C4-2B (cell line): ENCODE measurements around the gene CALCOCO1.

ENCODE experiments used
- H3K27ac ChIP-seq: fragments of 450-650 bp; 2 replicates; pipeline ENCODE4 v1.5.1; 2017
- ZFX ChIP-seq: fragments of 450-650 bp; IDR thresholded peaks from 2 replicates; pipeline ENCODE4 v1.6.1; 2017
- TF ChIP-seq, protein P1 (sequence below): fragments of 450-650 bp; conservative IDR thresholded peaks from 2 replicates; pipeline ENCODE4 v1.5.1; 2017; ENCODE audit warnings: mild to moderate bottlenecking

Gene CALCOCO1

DNA sequence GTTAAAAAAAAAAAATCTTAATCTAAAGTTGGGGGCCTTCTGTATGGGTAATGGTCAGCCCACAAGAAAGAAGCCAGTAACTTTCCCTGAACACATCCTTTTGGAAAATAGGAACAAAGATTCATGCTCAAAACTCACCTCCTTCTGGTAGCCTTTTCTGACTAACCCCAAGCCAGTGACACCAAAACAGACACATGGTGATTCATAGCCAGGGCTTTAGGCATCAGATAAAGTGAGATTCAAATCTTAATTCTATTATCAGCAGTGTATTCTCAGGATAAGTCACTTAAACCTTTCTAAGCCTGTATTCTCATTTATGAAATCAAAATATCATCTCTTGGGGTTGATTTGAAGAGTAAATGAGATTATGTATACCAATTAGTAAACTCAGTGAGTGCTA lies 56.3 kb downstream of the CALCOCO1 start:
- H3K27ac ChIP-seq, result no peak overlapping the region
- TF ChIP-seq ZFX, result no peak
- TF ChIP-seq, protein P1, sequence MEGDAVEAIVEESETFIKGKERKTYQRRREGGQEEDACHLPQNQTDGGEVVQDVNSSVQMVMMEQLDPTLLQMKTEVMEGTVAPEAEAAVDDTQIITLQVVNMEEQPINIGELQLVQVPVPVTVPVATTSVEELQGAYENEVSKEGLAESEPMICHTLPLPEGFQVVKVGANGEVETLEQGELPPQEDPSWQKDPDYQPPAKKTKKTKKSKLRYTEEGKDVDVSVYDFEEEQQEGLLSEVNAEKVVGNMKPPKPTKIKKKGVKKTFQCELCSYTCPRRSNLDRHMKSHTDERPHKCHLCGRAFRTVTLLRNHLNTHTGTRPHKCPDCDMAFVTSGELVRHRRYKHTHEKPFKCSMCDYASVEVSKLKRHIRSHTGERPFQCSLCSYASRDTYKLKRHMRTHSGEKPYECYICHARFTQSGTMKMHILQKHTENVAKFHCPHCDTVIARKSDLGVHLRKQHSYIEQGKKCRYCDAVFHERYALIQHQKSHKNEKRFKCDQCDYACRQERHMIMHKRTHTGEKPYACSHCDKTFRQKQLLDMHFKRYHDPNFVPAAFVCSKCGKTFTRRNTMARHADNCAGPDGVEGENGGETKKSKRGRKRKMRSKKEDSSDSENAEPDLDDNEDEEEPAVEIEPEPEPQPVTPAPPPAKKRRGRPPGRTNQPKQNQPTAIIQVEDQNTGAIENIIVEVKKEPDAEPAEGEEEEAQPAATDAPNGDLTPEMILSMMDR, result no peak

DNA sequence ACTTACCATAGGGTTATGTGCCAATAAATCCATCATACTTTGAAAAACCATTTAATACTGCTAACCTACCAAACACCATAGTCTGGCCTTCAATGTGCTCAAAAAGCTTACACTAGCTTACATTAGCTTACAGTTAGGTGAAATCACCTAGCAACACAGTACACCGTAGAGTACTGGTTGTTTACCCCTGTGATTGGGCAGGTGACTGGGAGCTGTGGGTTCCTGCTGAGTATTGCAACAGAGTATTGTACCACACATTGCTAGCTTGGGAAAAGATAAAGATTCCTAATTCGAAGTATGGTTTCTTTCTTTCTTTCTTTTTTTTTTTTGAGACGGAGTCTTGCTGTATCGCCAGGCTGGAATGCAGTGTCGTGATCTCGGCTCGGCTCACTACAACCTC lies 56.9 kb downstream of the CALCOCO1 start:
- no peak overlapping the region for H3K27ac ChIP-seq
- TF ChIP-seq, protein P1, result no peak
- TF ChIP-seq ZFX, result no peak

GRCh38 chr12:53667080-53667479 lies 60.2 kb downstream of the CALCOCO1 start:
- no peak for TF ChIP-seq ZFX
- TF ChIP-seq, protein P1, result no peak
- no peak overlapping the region for H3K27ac ChIP-seq

DNA sequence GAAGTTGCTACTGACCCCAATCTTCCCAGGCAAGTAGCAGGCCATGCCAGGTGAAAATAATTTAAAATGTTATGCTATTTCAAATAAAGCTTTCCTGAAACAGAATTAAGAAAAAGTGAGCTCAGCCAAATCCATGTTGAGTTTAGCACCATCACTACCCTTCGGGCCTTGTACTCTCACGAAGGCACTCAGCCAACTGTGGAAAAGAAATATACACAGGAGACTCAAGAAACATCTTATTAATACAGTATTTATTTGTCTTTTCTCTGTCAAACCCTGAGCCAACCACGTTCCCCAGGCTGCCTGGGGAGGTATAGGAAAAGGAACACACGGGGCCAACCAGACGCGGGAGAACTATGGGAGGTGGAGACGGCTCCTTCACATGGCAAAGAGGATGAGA lies 62.3 kb downstream of the CALCOCO1 start:
- TF ChIP-seq, protein P1, result no peak
- no peak for TF ChIP-seq ZFX

DNA sequence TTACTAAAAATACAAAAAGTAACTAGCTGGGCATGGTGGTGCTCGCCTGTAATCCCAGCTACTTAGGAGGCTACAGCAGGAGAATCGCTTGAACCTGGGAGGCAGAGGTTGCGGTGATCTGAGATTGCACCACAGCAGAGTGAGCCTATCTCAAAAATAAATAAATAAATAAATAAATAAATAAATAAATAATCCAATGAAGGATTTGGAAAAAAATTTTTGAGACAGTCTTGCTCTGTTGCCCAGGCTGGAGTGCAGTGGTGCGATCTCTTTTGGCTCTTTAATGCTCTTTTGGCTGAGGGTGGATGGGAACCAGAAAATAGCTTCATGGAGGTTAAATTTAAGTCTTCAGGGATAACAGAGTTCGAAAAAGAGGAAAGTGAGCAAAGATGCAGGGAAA lies 63.1 kb downstream of the CALCOCO1 start:
- TF ChIP-seq, protein P1, result no peak
- no peak for TF ChIP-seq ZFX
- no peak overlapping the region for H3K27ac ChIP-seq

More for the DNA sequence above, 62.3 kb downstream of the CALCOCO1 start:
- H3K27ac ChIP-seq, result no peak overlapping the region

GRCh38 chr12:53660041-53660440 lies 67.2 kb downstream of the CALCOCO1 start:
- peak overlapping the region; percentile 58 for H3K27ac ChIP-seq
- TF ChIP-seq ZFX, result no peak

GRCh38 chr12:53659571-53659981 lies 67.7 kb downstream of the CALCOCO1 start:
- H3K27ac ChIP-seq, result peak overlapping the region; percentile 67; the same call in 1 of the 2 replicates
- TF ChIP-seq, protein P1, result no peak
- TF ChIP-seq ZFX, result no peak

GRCh38 chr12:53659011-53659551 lies 68.2 kb downstream of the CALCOCO1 start:
- TF ChIP-seq ZFX, result peak; percentile 24; the same call in 1 of the 2 replicates
- TF ChIP-seq, protein P1, result no peak
- H3K27ac ChIP-seq, result peak overlapping the region; percentile 67; the same call in 1 of the 2 replicates
